ENCODE results near the gene ZNG1B.
"Not testable (repeated sequence)": the region's sequence is repeated elsewhere in the genome, so short reads cannot be mapped to it uniquely, and the experiment has no call there.

Gene ZNG1B

DNA sequence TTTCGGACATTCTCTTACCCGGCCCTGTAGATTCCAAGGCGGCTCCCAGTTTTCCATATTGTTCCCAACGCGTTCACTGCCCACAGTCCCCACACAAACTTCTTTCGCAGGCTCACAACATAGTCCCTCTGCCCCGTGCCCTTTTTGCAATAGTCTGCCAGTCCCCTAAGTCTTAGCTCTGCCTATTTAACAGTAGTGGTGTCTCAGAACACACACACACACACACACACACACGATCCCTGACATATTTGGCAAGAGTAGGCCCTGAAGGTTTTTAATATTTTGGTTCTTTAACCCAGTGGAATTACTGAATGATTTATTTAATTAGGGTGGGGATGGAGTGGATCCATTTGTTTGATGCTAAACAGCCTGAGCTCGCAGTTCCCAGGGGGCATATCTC, 105.0 kb downstream of the ZNG1B start:
- not testable (repeated sequence) for H3K4me1 ChIP-seq (ENCODE audit: control insufficient read depth in 5 of 5, insufficient read depth in 5 of 5, low read length in 5 of 5); H3K4me3 ChIP-seq (ENCODE audit: low read depth in 1 of 5, low read length in 5 of 5); H3K9me3 ChIP-seq (ENCODE audit: control insufficient read depth in 5 of 5, low read length in 5 of 5); H3K36me3 ChIP-seq (ENCODE audit: control insufficient read depth in 5 of 5, insufficient read depth in 5 of 5, low read length in 5 of 5); H3K9ac ChIP-seq (ENCODE audit: low read length in 5 of 5); H3K27me3 ChIP-seq (ENCODE audit: control insufficient read depth in 5 of 5, insufficient read depth in 4 of 5, low read length in 5 of 5); H3K27ac ChIP-seq (ENCODE audit: low read depth, low read length)

Data from subcutaneous abdominal adipose tissue (tissue), 5 donors.